Tibial nerve (tissue), 3 donors: ENCODE results near the gene RXFP1.

Experiments used
- POLR2A ChIP-seq, 2 donors: fragments of 450-650 bp; IDR thresholded peaks; one replicate each; pipeline ENCODE4 v1.6.1; 2017; ENCODE audit warnings: antibody characterized with exemption in 2 of 2, mild to moderate bottlenecking in 2 of 2, moderate library complexity in 2 of 2
- TF ChIP-seq, protein P1 (sequence below), 5 experiments: fragments of 200-600 bp in 3 of 5; fragments of 450-650 bp in 2 of 5; sonication (generic) in 3 of 5; IDR thresholded peaks; one replicate each; pipeline ENCODE4 v1.5.1; 2016 to 2019; ENCODE audit warnings: antibody characterized with exemption in 5 of 5, mild to moderate bottlenecking in 3 of 5, moderate library complexity in 2 of 5

DNA sequence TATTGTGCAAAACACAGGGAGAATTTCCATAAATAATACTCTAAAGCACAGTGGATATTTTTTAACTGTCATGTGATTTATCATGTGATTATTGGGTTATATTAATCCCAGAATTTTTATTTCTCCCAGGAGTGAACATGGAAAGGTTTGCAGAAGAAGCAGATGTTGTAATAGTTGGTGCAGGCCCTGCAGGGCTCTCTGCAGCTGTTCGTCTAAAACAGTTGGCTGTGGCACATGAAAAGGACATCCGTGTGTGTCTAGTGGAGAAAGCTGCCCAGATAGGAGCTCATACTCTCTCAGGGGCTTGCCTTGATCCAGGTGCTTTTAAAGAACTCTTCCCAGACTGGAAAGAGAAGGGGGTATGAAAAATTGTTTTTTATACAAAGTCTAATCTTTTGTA, 160.4 kb downstream of the RXFP1 start:
- TF ChIP-seq, protein P1, sequence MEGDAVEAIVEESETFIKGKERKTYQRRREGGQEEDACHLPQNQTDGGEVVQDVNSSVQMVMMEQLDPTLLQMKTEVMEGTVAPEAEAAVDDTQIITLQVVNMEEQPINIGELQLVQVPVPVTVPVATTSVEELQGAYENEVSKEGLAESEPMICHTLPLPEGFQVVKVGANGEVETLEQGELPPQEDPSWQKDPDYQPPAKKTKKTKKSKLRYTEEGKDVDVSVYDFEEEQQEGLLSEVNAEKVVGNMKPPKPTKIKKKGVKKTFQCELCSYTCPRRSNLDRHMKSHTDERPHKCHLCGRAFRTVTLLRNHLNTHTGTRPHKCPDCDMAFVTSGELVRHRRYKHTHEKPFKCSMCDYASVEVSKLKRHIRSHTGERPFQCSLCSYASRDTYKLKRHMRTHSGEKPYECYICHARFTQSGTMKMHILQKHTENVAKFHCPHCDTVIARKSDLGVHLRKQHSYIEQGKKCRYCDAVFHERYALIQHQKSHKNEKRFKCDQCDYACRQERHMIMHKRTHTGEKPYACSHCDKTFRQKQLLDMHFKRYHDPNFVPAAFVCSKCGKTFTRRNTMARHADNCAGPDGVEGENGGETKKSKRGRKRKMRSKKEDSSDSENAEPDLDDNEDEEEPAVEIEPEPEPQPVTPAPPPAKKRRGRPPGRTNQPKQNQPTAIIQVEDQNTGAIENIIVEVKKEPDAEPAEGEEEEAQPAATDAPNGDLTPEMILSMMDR (IDR thresholded peaks at IDR 0.05): no peak
- no peak for TF ChIP-seq POLR2A (IDR thresholded peaks at IDR 0.05)
